DOHH2 (cell line): ENCODE measurements around the gene FAM200C.

Source experiments
- H3F3A ChIP-seq: fragments of 200-600 bp; sonication (generic), shearing (Covaris generic); 2 replicates; pipeline ENCODE4 v1.6.0; 2016; ENCODE audit warnings: antibody characterized with exemption, mild to moderate bottlenecking; ENCODE audit not compliant: control insufficient read depth, insufficient read depth
- H3K27ac ChIP-seq: fragments of 200-600 bp; sonication (generic); 2 replicates; pipeline ENCODE4 v1.5.1; 2014; ENCODE audit warnings: low read depth, mild to moderate bottlenecking, low read length, moderate library complexity
- H3K27me3 ChIP-seq: fragments of 200-600 bp; sonication (generic); 2 replicates; pipeline ENCODE4 v1.6.1; 2014; ENCODE audit warnings: mild to moderate bottlenecking, low read length, mixed read lengths; ENCODE audit not compliant: control insufficient read depth
- H3K36me3 ChIP-seq: fragments of 200-600 bp; sonication (generic); 2 replicates; pipeline ENCODE4 v1.6.1; 2014; ENCODE audit warnings: mild to moderate bottlenecking, low read length, moderate library complexity, mixed read lengths; ENCODE audit not compliant: control insufficient read depth
- H3K4me1 ChIP-seq: fragments of 200-600 bp; sonication (generic); 2 replicates; pipeline ENCODE4 v1.6.1; 2014; ENCODE audit warnings: mild to moderate bottlenecking, low read length, mixed read lengths; ENCODE audit not compliant: control insufficient read depth
- H3K4me2 ChIP-seq: fragments of 200-600 bp; sonication (generic); 2 replicates; pipeline ENCODE4 v1.6.0; 2014; ENCODE audit warnings: mild to moderate bottlenecking, low read length, moderate library complexity
- H3K4me3 ChIP-seq: fragments of 200-600 bp; sonication (generic); 2 replicates; pipeline ENCODE4 v1.5.1; 2014; ENCODE audit warnings: mild to moderate bottlenecking, low read length, mixed read lengths
- H3K79me2 ChIP-seq: fragments of 200-600 bp; sonication (generic); 2 replicates; pipeline ENCODE4 v1.6.1; 2014; ENCODE audit warnings: mild to moderate bottlenecking, low read length, mixed read lengths; ENCODE audit not compliant: control insufficient read depth
- H3K9me2 ChIP-seq: fragments of 200-600 bp; sonication (generic); replicated peaks from 2 replicates; pipeline ENCODE4 v1.6.1; 2014; ENCODE audit warnings: mild to moderate bottlenecking, low read length, mixed read lengths; ENCODE audit not compliant: control insufficient read depth
- H3K9me3 ChIP-seq: fragments of 200-600 bp; sonication (generic); 2 replicates; pipeline ENCODE4 v1.6.1; 2014; ENCODE audit warnings: antibody characterized with exemption, low read length, mixed read lengths; ENCODE audit not compliant: control insufficient read depth, insufficient read depth
- H4K20me1 ChIP-seq: fragments of 200-600 bp; sonication (generic); 2 replicates; pipeline ENCODE4 v1.6.0; 2014; ENCODE audit warnings: low read depth, mild to moderate bottlenecking, antibody characterized with exemption, low read length, moderate library complexity; ENCODE audit not compliant: control insufficient read depth, insufficient read depth
- EZH2phosphoT487 ChIP-seq: fragments of 200-600 bp; sonication (generic); IDR thresholded peaks from 2 replicates; pipeline ENCODE4 v1.6.1; 2017; ENCODE audit warnings: borderline replicate concordance, mild to moderate bottlenecking, antibody characterized with exemption, low read length, moderate library complexity, mixed read lengths
- TF ChIP-seq, protein P1 (sequence below): fragments of 200-600 bp; sonication (generic); IDR thresholded peaks from one replicate; pipeline ENCODE4 v1.5.1; 2014; ENCODE audit warnings: antibody characterized with exemption, mild to moderate bottlenecking, low read depth, low read length; ENCODE audit not compliant: poor library complexity, severe bottlenecking

FAM200C gene

DNA sequence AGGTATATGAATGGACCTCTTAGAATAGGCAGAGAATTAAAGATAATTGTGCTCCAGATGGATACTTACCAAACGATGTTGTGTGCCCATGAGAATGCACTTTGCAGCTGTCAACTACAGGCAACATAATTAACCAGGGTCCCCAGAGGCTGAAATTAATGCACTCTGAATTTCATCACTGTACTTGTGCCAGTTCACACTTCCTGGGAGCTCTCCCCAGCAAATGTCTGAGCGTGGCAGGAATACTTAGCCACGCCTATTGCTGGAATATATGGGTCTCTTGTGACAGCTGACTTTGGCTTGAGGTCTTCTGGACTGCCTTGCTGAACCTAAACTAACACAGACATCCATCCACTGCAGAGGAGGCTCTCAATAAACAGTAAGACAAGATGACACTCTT is 17.5 kb downstream of the FAM200C start:
- TF ChIP-seq, protein P1, sequence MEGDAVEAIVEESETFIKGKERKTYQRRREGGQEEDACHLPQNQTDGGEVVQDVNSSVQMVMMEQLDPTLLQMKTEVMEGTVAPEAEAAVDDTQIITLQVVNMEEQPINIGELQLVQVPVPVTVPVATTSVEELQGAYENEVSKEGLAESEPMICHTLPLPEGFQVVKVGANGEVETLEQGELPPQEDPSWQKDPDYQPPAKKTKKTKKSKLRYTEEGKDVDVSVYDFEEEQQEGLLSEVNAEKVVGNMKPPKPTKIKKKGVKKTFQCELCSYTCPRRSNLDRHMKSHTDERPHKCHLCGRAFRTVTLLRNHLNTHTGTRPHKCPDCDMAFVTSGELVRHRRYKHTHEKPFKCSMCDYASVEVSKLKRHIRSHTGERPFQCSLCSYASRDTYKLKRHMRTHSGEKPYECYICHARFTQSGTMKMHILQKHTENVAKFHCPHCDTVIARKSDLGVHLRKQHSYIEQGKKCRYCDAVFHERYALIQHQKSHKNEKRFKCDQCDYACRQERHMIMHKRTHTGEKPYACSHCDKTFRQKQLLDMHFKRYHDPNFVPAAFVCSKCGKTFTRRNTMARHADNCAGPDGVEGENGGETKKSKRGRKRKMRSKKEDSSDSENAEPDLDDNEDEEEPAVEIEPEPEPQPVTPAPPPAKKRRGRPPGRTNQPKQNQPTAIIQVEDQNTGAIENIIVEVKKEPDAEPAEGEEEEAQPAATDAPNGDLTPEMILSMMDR: no peak
- TF ChIP-seq EZH2phosphoT487: no peak
- Histone ChIP-seq H3K27ac (peak overlapping the region; percentile 57), H3K4me2 (peak overlapping the region; percentile 76)

DNA sequence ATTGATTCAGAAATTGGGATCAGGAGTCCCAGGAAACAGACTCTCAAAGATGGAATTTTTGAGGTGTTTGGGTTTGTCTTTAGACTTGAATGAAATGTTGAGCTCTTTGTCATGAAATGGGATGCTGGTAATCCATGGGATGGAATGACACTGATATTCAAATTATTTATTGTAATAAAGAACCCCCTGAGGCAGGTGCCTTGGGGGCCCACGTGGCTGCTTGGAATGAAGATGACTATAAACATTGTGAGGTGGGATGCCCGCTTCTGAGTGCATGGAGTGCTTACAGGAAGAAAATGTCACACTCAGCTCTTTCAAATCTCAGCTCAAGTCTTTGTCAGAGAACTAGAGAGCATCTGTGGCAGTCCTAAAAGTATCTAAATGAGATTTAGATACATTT is 19.8 kb downstream of the FAM200C start:
- Histone ChIP-seq H3K27ac (no peak overlapping the region), H3K27me3 (peaks cover 7% of the 10 kb centered on the region)
- TF ChIP-seq, protein P1: no peak
- TF ChIP-seq EZH2phosphoT487: no peak

More for the DNA sequence above, 17.5 kb downstream of the FAM200C start:
- Histone ChIP-seq H4K20me1 (no peaks in the 10 kb centered on the region), H3F3A (peaks cover 6% of the 10 kb centered on the region), H3K9me2 (no peaks in the 10 kb centered on the region), H3K4me3 (peak overlapping the region; percentile 61), H3K27me3 (no peaks in the 10 kb centered on the region), H3K4me1 (peaks cover 49% of the 10 kb centered on the region), H3K36me3 (no peaks in the 10 kb centered on the region), H3K9me3 (peaks cover 4% of the 10 kb centered on the region; the same call in 1 of the 2 replicates), H3K79me2 (no peaks in the 10 kb centered on the region)

DNA sequence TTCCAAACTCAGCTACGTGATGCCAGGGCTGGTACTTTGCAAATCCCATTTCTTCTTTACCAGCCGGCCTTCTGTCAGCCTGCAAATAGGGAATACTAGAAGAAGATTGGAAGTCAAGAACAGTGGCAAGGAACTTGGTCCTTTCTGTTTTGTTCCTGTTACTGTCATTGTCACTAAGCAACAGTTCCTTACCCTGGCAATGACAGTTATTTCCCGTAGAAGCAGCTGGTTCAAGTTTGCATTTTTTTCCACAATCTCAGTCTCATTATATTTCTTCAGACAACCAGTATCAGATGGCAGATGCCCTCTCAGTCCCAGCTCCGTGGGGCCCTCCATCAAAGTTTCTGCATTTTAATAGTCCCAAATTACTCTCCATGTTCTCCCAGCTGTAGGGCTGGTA is 20.3 kb downstream of the FAM200C start:
- Histone ChIP-seq H3K27ac (no peak overlapping the region), H3K4me3 (no peak overlapping the region), H3K4me2 (no peak overlapping the region), H3F3A (peaks cover 4% of the 10 kb centered on the region; the same call in 1 of the 2 replicates), H3K79me2 (no peaks in the 10 kb centered on the region), H3K36me3 (no peaks in the 10 kb centered on the region), H3K27me3 (peaks cover 10% of the 10 kb centered on the region), H3K4me1 (peaks cover 45% of the 10 kb centered on the region), H4K20me1 (no peaks in the 10 kb centered on the region), H3K9me2 (no peaks in the 10 kb centered on the region), H3K9me3 (no peaks in the 10 kb centered on the region)
- TF ChIP-seq EZH2phosphoT487: no peak

More for the DNA sequence above, 19.8 kb downstream of the FAM200C start:
- Histone ChIP-seq H3K36me3 (no peaks in the 10 kb centered on the region), H3K4me1 (peaks cover 48% of the 10 kb centered on the region), H3F3A (peaks cover 6% of the 10 kb centered on the region; the same call in 1 of the 2 replicates), H3K4me3 (no peak overlapping the region), H3K9me2 (no peaks in the 10 kb centered on the region), H3K79me2 (no peaks in the 10 kb centered on the region), H4K20me1 (no peaks in the 10 kb centered on the region), H3K9me3 (no peaks in the 10 kb centered on the region), H3K4me2 (no peak overlapping the region)

DNA sequence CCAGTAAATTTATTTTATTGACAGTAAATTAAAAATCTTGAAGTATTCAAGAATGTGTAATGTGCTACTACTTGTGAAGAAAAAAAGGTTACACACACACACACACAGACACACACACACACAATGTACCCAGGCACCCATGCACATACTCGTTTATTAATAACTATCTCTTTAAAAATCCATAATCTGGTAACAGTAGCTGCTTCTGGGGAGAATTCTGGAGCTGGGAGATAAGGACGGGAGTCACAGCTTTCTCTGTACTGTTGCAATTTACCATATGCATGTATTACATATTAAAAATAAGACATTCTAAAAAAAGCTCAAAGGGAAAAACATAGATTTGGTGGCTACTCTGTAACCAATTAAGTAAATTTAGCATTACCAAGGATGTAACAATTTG is 21.5 kb downstream of the FAM200C start:
- H3K4me1 ChIP-seq: peaks cover 34% of the 10 kb centered on the region
- H3F3A ChIP-seq: peaks cover 4% of the 10 kb centered on the region; the same call in 1 of the 2 replicates
- H4K20me1 ChIP-seq: no peaks in the 10 kb centered on the region
- no peaks in the 10 kb centered on the region for H3K9me2 ChIP-seq
- no peak overlapping the region for H3K4me3 ChIP-seq
- TF ChIP-seq EZH2phosphoT487: no peak
- TF ChIP-seq, protein P1: no peak
- H3K27ac ChIP-seq: no peak overlapping the region
- no peak overlapping the region for H3K4me2 ChIP-seq
- no peaks in the 10 kb centered on the region for H3K36me3 ChIP-seq
- H3K79me2 ChIP-seq: no peaks in the 10 kb centered on the region
- no peaks in the 10 kb centered on the region for H3K9me3 ChIP-seq
- H3K27me3 ChIP-seq: peaks cover 16% of the 10 kb centered on the region
